Activated CD4-positive, alpha-beta T cell treated with anti-CD3 and anti-CD28 coated beads for 1 hour (primary cell): Measurements from ENCODE around the gene SENP5.

Source experiments
- DNase-seq: peaks from one replicate; pipeline ENCODE4 v3.0.0-alpha.2; 2020

The SENP5 gene

DNA sequence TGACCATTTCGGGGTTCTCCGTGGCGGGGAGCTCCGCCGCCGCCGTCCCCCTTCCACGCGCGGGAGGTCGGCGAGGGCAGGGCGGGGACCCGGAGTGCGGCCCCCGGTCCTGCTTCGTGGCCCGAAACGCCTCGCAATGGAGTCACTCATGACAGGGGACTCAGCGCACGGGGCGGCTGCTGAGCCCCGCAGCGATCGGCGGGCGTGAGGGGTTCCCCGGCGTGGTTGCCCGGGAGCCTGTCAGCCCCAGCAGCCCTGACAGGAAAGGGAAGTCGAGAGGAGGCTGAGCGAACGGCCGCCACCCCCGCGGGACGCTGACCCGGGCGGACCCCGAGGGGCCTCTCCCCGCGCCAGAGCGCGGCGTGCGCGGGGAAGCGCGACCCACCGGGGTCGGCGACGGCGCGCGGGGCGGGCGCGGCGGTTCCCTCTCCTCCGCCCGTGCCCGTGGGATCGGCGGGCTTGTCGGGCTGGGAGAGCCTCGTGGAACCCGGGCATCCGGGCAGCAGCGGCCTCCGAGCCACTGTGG is 101.5 kb downstream of the SENP5 start:
- no peak for DNase-seq

DNA sequence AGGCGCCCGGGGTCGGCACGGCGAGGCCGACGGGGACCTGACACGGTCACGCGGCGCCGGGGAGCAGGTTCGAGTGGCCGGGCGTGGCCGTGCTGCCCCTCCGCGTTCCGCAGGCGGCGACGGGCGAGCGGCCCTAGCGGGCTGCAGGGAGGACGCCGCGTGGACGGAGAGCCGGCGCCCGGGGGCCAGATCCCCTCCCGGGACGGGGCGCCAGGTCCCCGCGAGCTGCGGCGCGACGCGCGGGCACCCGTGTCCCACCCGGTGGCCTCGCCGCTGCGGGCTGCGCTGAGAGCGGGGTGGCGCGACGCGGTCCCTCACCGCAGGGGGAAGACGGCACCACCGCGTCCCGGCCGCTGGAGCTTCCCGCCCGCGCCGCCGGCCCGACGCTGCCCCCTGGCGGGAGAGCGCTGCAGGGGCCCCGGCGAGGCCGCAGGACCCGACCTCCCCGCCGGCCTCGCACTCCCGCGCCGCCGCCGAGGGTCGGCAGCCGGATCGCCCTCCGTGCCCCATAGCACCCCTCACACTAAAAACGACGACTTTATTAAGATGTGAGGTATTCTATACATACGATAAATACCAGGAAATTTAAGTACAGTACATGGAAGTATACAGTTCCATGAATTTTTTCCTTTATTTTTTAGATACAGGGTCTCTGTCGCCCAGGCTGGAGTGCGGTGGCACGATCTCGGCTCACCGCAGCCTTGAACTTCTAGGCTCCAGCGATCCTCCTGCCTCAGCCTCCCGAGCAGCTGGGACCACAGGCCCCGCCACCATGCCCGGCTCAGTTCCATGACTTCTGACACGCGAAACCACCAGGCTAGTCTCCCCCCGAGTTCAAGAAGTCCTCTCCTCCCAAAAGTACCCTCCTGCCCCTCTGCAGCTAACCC is 102.2 kb downstream of the SENP5 start:
- peak; percentile 57 for DNase-seq

DNA sequence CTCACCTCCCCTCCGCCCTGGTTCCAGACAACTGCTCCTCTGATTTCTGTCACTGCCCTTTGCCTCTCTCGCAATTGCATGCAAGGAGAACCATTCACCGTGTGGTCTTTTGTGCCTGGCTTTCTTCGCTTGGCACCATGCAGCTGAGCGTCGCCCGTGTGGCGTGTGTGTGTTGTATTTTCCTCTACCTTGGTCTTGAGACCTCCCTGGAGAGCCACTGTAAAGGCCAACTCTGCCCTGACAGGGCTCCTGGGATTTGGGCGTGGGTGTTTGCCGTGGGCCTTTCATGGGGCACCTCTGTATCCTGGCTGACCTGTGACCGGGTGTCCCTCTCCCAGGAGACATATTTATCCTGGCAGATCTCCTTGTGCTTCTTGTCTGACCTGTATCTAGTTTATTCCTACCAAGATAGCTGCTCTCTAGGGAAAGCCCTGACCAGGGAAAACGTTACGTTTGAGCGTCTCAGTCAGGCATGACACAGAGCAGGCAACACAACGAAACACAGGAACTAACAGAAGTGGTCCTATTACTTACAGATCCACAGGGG is 102.9 kb downstream of the SENP5 start:
- no peak for DNase-seq

DNA sequence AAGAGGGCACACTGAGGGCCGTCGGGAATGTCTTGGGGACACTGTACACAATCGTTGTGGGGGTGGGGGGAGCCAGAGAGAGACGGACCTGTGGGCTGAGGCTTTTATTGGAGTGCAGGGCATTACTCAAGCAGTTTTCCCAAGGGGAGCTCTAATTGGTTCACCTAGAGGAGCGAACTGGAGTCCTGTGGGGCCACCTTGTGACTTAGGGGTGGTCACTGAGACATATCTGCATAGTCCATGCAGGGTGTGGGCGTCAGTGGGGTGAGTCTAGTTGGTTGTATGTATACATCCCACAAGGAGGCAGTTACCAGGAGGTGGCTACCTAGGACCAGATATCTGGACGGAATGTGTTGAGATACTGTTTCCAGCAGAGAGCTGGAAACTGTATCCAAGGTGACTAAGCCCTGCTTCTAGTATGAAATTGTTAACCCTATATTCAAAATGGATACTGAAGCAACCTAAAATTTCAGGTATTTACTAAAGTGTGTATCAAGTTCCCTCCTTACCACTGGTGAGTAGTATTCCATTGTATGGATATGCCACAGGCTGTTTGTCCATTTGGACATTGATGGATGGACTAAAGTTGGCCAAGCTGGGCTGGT is 103.5 kb downstream of the SENP5 start:
- DNase-seq: no peak

DNA sequence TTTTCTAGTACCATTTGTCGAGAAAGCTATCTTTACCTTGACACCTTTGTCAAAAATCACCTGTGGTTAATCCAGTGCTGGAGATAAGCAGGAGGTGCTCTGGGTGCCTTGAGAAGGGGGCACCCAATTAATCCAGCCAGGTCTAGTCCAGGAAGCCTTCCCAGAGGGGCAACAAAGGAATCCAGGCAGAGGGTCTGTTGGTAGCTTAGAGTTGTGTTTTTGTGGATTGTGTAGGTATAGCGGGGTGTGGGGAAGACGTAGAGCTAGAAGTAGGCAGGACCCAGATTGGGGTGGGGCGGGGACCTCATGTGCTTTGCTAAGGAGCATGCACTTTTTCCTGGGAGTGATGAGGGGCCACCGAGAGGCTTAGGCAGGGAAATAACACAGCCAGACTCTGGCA is 106.9 kb downstream of the SENP5 start:
- DNase-seq: no peak

DNA sequence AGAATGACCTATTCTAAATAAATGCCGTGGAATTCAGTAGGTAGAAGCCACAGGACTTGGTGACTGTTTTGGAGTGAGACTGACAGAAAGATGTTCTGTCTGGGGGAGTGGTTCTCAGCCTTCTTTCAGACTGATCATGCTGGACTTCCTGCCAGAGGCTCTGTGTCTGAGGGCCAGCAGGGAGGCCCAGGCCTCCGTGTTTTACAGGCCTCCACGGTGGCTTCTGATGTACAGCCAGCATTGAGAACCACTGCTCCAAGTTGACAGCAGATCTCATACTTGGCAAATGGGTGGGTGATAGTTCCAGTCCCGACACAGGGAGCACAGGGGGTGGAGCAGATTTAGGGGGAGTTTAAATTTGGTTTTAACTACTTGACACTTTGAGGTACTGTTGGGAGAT is 107.6 kb downstream of the SENP5 start:
- DNase-seq: no peak

DNA sequence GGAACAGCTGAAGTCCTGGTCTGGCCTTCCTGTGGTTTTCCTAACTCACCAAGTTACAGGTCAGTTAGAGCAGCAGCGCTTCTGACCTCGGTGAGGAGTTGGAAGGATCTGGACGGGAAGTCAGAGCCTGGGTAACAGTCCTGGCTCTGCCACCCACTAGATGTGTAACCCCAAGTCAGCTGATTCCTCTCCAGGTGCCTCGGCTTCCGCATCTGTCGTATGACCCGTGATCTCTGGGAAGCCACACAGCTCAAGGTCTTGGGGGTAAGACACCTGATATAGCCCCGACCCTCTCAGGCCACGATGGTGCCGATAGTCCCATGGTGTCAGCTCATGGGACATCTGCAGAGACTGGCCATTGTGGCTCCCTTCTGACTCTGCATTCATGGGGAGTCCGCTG is 109.2 kb downstream of the SENP5 start:
- DNase-seq: no peak

DNA sequence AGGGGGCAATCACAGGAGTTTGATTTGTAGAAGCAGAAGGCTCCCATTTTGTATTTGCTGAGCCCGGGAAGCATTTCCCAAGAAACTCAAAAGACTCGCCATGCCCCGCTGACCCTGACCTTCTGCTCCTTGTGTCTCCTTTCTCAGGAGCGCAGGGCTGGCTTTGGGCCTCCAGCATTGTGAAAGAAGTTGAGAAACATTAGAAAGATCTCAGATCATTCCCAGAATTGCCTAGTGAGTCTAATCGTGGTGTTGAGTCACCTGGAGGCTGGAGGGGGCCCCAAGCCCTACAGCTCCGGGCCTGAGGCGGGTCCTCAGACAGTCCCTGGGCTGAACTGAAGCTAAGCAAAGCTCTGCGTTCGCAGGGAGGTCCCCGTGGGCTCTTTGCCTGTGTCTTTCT is 111.8 kb downstream of the SENP5 start:
- no peak for DNase-seq

DNA sequence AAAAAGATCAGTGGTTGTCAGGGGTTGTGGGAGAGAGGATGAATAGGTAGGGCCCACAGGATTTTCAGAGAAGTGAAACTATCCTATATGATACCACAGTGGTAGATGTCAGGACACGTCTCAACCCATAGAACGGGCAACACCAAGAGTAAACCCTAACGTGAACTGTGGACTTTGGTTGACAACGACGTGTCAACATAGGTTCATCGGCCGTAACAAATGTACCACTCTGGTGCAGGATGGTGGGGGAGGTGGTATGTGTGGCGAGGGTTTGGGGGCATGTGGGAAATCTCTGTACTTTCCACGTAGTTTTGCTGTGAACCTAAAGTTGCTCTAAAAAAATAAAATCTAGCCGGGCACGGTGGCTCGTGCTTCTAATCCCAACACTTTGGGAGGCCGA is 113.9 kb downstream of the SENP5 start:
- no peak for DNase-seq

DNA sequence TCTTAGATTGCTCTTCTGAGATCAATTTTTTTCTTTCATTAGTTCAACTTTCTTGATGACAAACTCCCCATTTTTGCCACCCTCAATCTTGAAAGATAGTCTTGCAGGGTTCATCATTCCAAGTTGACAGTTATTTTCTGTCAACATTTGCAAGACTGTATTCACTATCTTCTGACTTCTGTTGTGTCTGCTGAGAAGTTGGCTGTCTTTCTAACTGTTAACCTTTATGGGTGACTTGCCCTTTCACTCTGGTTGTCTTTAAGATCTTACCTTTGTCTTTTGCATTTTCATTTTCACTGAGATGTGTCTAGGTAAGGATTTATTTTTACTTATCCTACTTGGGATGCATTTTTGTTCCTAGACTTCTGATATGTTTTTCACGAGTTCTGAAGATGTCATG is 115.5 kb downstream of the SENP5 start:
- DNase-seq: no peak
